ENCODE results near the gene NT5DC3.

NT5DC3 gene

GRCh38 chr12:103773109-103773910, 67.7 kb downstream of the NT5DC3 start:
- ATAC-seq (replicated peaks; ENCODE audit: extremely low read depth, poor library complexity, severe bottlenecking): no peak
- Mint-ChIP-seq H3K36me3 (ENCODE audit: insufficient read depth) (peaks cover 5% of the 10 kb centered on the region), H3K4me3 (no peak overlapping the region), H3K4me1 (no peaks in the 10 kb centered on the region), H3K9me3 (no peaks in the 10 kb centered on the region), H3K27me3 (no peaks in the 10 kb centered on the region), H3K27ac (ENCODE audit: low read depth) (no peak overlapping the region)
- DNase-seq (ENCODE audit: low spot score in 2 of 2): no peak

- ATAC-seq (replicated peaks; ENCODE audit: extremely low read depth, poor library complexity, severe bottlenecking): no peak
- Mint-ChIP-seq H3K9me3 (no peaks in the 10 kb centered on the region), H3K27ac (ENCODE audit: low read depth) (no peak overlapping the region), H3K27me3 (no peaks in the 10 kb centered on the region), H3K4me1 (no peaks in the 10 kb centered on the region), H3K36me3 (ENCODE audit: insufficient read depth) (peaks cover 2% of the 10 kb centered on the region), H3K4me3 (no peak overlapping the region)
- no peak for DNase-seq (ENCODE audit: low spot score in 2 of 2)
Observed at GRCh38 chr12:103772367-103773108, 68.5 kb downstream of the NT5DC3 start.

- Mint-ChIP-seq H3K27ac (ENCODE audit: low read depth) (no peak overlapping the region), H3K36me3 (ENCODE audit: insufficient read depth) (peaks cover 3% of the 10 kb centered on the region), H3K27me3 (no peaks in the 10 kb centered on the region), H3K4me1 (no peaks in the 10 kb centered on the region), H3K9me3 (no peaks in the 10 kb centered on the region), H3K4me3 (no peak overlapping the region)
- no peak for DNase-seq (ENCODE audit: low spot score in 2 of 2)
- no peak for ATAC-seq (replicated peaks; ENCODE audit: extremely low read depth, poor library complexity, severe bottlenecking)
Observed at GRCh38 chr12:103771466-103771865, 69.6 kb downstream of the NT5DC3 start.

GRCh38 chr12:103769240-103769945, 71.6 kb downstream of the NT5DC3 start:
- no peaks in the 10 kb centered on the region for H3K4me1 Mint-ChIP-seq
- no peak overlapping the region for H3K4me3 Mint-ChIP-seq
- no peak overlapping the region for H3K27ac Mint-ChIP-seq (ENCODE audit: low read depth)
- H3K36me3 Mint-ChIP-seq (ENCODE audit: insufficient read depth): peaks cover 1% of the 10 kb centered on the region
- DNase-seq (ENCODE audit: low spot score in 2 of 2) (no peak), ATAC-seq (replicated peaks; ENCODE audit: extremely low read depth, poor library complexity, severe bottlenecking) (no peak)
- H3K9me3 Mint-ChIP-seq: no peaks in the 10 kb centered on the region
- no peaks in the 10 kb centered on the region for H3K27me3 Mint-ChIP-seq

GRCh38 chr12:103768467-103769123, 72.4 kb downstream of the NT5DC3 start:
- DNase-seq (ENCODE audit: low spot score in 2 of 2) (no peak), ATAC-seq (replicated peaks; ENCODE audit: extremely low read depth, poor library complexity, severe bottlenecking) (no peak)
- no peaks in the 10 kb centered on the region for H3K27me3 Mint-ChIP-seq
- peaks cover 1% of the 10 kb centered on the region for H3K36me3 Mint-ChIP-seq (ENCODE audit: insufficient read depth)
- no peaks in the 10 kb centered on the region for H3K9me3 Mint-ChIP-seq
- no peak overlapping the region for H3K4me3 Mint-ChIP-seq
- no peaks in the 10 kb centered on the region for H3K4me1 Mint-ChIP-seq
- no peak overlapping the region for H3K27ac Mint-ChIP-seq (ENCODE audit: low read depth)

- Mint-ChIP-seq H3K27me3 (no peaks in the 10 kb centered on the region), H3K36me3 (ENCODE audit: insufficient read depth) (peaks cover 1% of the 10 kb centered on the region), H3K27ac (ENCODE audit: low read depth) (no peak overlapping the region), H3K4me3 (no peak overlapping the region), H3K4me1 (no peaks in the 10 kb centered on the region), H3K9me3 (no peaks in the 10 kb centered on the region)
- DNase-seq (ENCODE audit: low spot score in 2 of 2) (no peak), ATAC-seq (replicated peaks; ENCODE audit: extremely low read depth, poor library complexity, severe bottlenecking) (no peak)
Observed at GRCh38 chr12:103766028-103766427, 75.0 kb downstream of the NT5DC3 start.

- no peaks in the 10 kb centered on the region for H3K9me3 Mint-ChIP-seq
- no peak overlapping the region for H3K4me3 Mint-ChIP-seq
Observed at GRCh38 chr12:103765322-103765721, 75.7 kb downstream of the NT5DC3 start.

GRCh38 chr12:103762473-103762872, 78.6 kb downstream of the NT5DC3 start:
- no peaks in the 10 kb centered on the region for H3K27me3 Mint-ChIP-seq
- H3K36me3 Mint-ChIP-seq (ENCODE audit: insufficient read depth): peaks cover 1% of the 10 kb centered on the region
- H3K27ac Mint-ChIP-seq (ENCODE audit: low read depth): no peak overlapping the region
- DNase-seq (ENCODE audit: low spot score in 2 of 2): no peak
- H3K9me3 Mint-ChIP-seq: no peaks in the 10 kb centered on the region
- no peaks in the 10 kb centered on the region for H3K4me1 Mint-ChIP-seq
- no peak overlapping the region for H3K4me3 Mint-ChIP-seq
- no peak for ATAC-seq (replicated peaks; ENCODE audit: extremely low read depth, poor library complexity, severe bottlenecking)

More at GRCh38 chr12:103765322-103765721, 75.7 kb downstream of the NT5DC3 start:
- no peak overlapping the region for H3K27ac Mint-ChIP-seq (ENCODE audit: low read depth)
- H3K4me1 Mint-ChIP-seq: no peaks in the 10 kb centered on the region
- no peaks in the 10 kb centered on the region for H3K27me3 Mint-ChIP-seq
- DNase-seq (ENCODE audit: low spot score in 2 of 2) (no peak), ATAC-seq (replicated peaks; ENCODE audit: extremely low read depth, poor library complexity, severe bottlenecking) (no peak)
- H3K36me3 Mint-ChIP-seq (ENCODE audit: insufficient read depth): peaks cover 1% of the 10 kb centered on the region

GRCh38 chr12:103758310-103759089, 82.5 kb downstream of the NT5DC3 start:
- Mint-ChIP-seq H3K4me3 (no peak overlapping the region), H3K9me3 (no peaks in the 10 kb centered on the region), H3K27ac (ENCODE audit: low read depth) (no peak overlapping the region), H3K36me3 (ENCODE audit: insufficient read depth) (no peaks in the 10 kb centered on the region), H3K4me1 (no peaks in the 10 kb centered on the region), H3K27me3 (no peaks in the 10 kb centered on the region)
- DNase-seq (ENCODE audit: low spot score in 2 of 2) (no peak), ATAC-seq (replicated peaks; ENCODE audit: extremely low read depth, poor library complexity, severe bottlenecking) (no peak)

GRCh38 chr12:103757248-103757647, 83.8 kb downstream of the NT5DC3 start:
- no peaks in the 10 kb centered on the region for H3K36me3 Mint-ChIP-seq (ENCODE audit: insufficient read depth)
- DNase-seq (ENCODE audit: low spot score in 2 of 2) (no peak), ATAC-seq (replicated peaks; ENCODE audit: extremely low read depth, poor library complexity, severe bottlenecking) (no peak)
- no peaks in the 10 kb centered on the region for H3K27me3 Mint-ChIP-seq
- no peaks in the 10 kb centered on the region for H3K4me1 Mint-ChIP-seq
- no peaks in the 10 kb centered on the region for H3K9me3 Mint-ChIP-seq
- no peak overlapping the region for H3K4me3 Mint-ChIP-seq
- H3K27ac Mint-ChIP-seq (ENCODE audit: low read depth): no peak overlapping the region

- no peak overlapping the region for H3K4me3 Mint-ChIP-seq
- no peaks in the 10 kb centered on the region for H3K4me1 Mint-ChIP-seq
- ATAC-seq (replicated peaks; ENCODE audit: extremely low read depth, poor library complexity, severe bottlenecking) (no peak), DNase-seq (ENCODE audit: low spot score in 2 of 2) (no peak)
- H3K27me3 Mint-ChIP-seq: peaks cover under 1% of the 10 kb centered on the region
- H3K36me3 Mint-ChIP-seq (ENCODE audit: insufficient read depth): no peaks in the 10 kb centered on the region
- no peak overlapping the region for H3K27ac Mint-ChIP-seq (ENCODE audit: low read depth)
- no peaks in the 10 kb centered on the region for H3K9me3 Mint-ChIP-seq
Observed at GRCh38 chr12:103756443-103756842, 84.6 kb downstream of the NT5DC3 start.

GRCh38 chr12:103755425-103755824, 85.6 kb downstream of the NT5DC3 start:
- H3K27me3 Mint-ChIP-seq: peaks cover 11% of the 10 kb centered on the region
- ATAC-seq (replicated peaks; ENCODE audit: extremely low read depth, poor library complexity, severe bottlenecking): no peak
- DNase-seq (ENCODE audit: low spot score in 2 of 2): no peak
- H3K4me1 Mint-ChIP-seq: no peaks in the 10 kb centered on the region
- H3K9me3 Mint-ChIP-seq: no peaks in the 10 kb centered on the region
- no peaks in the 10 kb centered on the region for H3K36me3 Mint-ChIP-seq (ENCODE audit: insufficient read depth)
- no peak overlapping the region for H3K27ac Mint-ChIP-seq (ENCODE audit: low read depth)
- H3K4me3 Mint-ChIP-seq: no peak overlapping the region
